Measurements from ENCODE around the gene FBXO41. TPM values are rescaled to one million over a fixed set of nuclear protein-coding genes. Genes with fewer than 3 reads are reported as not detected.

The FBXO41 gene
- total and polyA plus RNA-seq, 4 donors: 0.06 to 0.51 (median 0.38) TPM

DNA sequence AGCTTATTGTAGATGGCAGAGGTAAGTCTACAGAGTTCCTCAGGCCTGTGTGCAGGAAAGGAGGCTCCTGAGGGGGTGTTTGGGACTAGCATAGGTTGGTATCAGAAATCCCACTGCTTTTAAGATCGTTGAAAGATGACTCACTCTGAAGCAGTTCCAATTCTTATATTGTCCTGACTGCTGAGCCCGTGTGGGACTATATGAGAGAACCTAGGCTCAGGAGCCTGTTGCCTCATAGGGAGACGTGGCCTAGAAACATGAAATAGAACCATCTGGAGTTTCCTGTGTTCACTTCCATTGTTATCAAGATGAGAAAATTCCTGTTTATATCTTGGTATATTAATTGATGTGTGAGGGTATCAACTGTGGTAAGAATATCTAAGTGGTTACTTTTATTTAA lies 44.5 kb downstream of the FBXO41 start:
- H3K9ac ChIP-seq (ENCODE audit: low read depth in 1 of 2, low read length in 2 of 2): no peak overlapping the region
- TF ChIP-seq, protein P1, sequence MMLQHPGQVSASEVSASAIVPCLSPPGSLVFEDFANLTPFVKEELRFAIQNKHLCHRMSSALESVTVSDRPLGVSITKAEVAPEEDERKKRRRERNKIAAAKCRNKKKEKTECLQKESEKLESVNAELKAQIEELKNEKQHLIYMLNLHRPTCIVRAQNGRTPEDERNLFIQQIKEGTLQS (IDR thresholded peaks at IDR 0.05): no peak
- TF ChIP-seq, protein P2, sequence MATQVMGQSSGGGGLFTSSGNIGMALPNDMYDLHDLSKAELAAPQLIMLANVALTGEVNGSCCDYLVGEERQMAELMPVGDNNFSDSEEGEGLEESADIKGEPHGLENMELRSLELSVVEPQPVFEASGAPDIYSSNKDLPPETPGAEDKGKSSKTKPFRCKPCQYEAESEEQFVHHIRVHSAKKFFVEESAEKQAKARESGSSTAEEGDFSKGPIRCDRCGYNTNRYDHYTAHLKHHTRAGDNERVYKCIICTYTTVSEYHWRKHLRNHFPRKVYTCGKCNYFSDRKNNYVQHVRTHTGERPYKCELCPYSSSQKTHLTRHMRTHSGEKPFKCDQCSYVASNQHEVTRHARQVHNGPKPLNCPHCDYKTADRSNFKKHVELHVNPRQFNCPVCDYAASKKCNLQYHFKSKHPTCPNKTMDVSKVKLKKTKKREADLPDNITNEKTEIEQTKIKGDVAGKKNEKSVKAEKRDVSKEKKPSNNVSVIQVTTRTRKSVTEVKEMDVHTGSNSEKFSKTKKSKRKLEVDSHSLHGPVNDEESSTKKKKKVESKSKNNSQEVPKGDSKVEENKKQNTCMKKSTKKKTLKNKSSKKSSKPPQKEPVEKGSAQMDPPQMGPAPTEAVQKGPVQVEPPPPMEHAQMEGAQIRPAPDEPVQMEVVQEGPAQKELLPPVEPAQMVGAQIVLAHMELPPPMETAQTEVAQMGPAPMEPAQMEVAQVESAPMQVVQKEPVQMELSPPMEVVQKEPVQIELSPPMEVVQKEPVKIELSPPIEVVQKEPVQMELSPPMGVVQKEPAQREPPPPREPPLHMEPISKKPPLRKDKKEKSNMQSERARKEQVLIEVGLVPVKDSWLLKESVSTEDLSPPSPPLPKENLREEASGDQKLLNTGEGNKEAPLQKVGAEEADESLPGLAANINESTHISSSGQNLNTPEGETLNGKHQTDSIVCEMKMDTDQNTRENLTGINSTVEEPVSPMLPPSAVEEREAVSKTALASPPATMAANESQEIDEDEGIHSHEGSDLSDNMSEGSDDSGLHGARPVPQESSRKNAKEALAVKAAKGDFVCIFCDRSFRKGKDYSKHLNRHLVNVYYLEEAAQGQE (IDR thresholded peaks at IDR 0.05): no peak
- TF ChIP-seq FOXA2 (IDR thresholded peaks at IDR 0.05): no peak
- H3K4me1 ChIP-seq (ENCODE audit: control insufficient read depth in 4 of 4, insufficient read depth in 4 of 4, low read length in 3 of 4): peaks cover 2 to 15% (median 11%) of the 10 kb centered on the region in 4 donors
- no peaks in the 10 kb centered on the region for H3K27me3 ChIP-seq (ENCODE audit: control insufficient read depth in 4 of 4, insufficient read depth in 4 of 4, low read length in 3 of 4)
- peaks cover 8 to 37% (median 28%) of the 10 kb centered on the region in 4 donors for H3K36me3 ChIP-seq (ENCODE audit: control insufficient read depth in 4 of 4, insufficient read depth in 3 of 4, low read depth in 1 of 4, low read length in 3 of 4)
- H3K27ac ChIP-seq (ENCODE audit: low read depth in 1 of 2, low read length in 2 of 2): no peak overlapping the region
- no peak for DNase-seq (ENCODE audit: low spot score)
- no peaks in the 10 kb centered on the region for H3K9me3 ChIP-seq (ENCODE audit: control insufficient read depth in 4 of 4, low read length in 3 of 4)
- WGBS: 74% methylated on average over 3 of the region's 3 CpGs
- no peak overlapping the region for H3K4me3 ChIP-seq (ENCODE audit: low read depth in 1 of 3, low read length in 3 of 3)

DNA sequence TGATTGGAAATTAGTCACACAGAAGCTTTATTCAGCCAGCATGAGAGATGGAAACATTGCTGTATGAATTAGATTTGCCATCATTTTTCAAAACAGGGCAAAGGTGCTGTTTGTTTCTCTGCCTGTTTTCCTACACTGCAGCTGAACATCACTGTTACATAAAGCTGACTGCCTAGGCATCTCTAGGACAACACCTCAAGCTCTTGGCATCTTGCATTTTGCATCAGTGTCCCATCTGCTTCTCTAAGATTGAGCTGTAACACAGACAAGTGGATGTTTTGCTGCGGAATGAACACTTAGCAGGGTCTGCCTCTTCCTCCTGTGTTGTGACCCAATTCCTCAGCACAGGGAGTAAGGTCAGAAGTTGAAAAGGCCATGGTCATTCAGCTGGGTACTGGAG lies 45.3 kb downstream of the FBXO41 start:
- Histone ChIP-seq H3K9ac (ENCODE audit: low read depth in 1 of 2, low read length in 2 of 2) (no peak overlapping the region), H3K4me3 (ENCODE audit: low read depth in 1 of 3, low read length in 3 of 3) (no peak overlapping the region), H3K9me3 (ENCODE audit: control insufficient read depth in 4 of 4, low read length in 3 of 4) (no peaks in the 10 kb centered on the region), H3K27me3 (ENCODE audit: control insufficient read depth in 4 of 4, insufficient read depth in 4 of 4, low read length in 3 of 4) (no peaks in the 10 kb centered on the region), H3K36me3 (ENCODE audit: control insufficient read depth in 4 of 4, insufficient read depth in 3 of 4, low read depth in 1 of 4, low read length in 3 of 4) (peaks cover 2 to 29% (median 20%) of the 10 kb centered on the region in 4 donors), H3K27ac (ENCODE audit: low read depth in 1 of 2, low read length in 2 of 2) (no peak overlapping the region), H3K4me1 (ENCODE audit: control insufficient read depth in 4 of 4, insufficient read depth in 4 of 4, low read length in 3 of 4) (peaks cover 2 to 16% (median 12%) of the 10 kb centered on the region in 4 donors)
- DNase-seq (ENCODE audit: low spot score): no peak
- TF ChIP-seq, protein P3, sequence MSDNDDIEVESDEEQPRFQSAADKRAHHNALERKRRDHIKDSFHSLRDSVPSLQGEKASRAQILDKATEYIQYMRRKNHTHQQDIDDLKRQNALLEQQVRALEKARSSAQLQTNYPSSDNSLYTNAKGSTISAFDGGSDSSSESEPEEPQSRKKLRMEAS (IDR thresholded peaks at IDR 0.05): no peak
- TF ChIP-seq GABPA (IDR thresholded peaks at IDR 0.05 in 1 of 2, conservative IDR thresholded peaks at IDR 0.05 in 1 of 2) (no peak), NR2F2 (IDR thresholded peaks at IDR 0.05) (no peak), RXRA (IDR thresholded peaks at IDR 0.05) (no peak), HNF4A (conservative IDR thresholded peaks at IDR 0.05) (no peak), RAD21 (IDR thresholded peaks at IDR 0.05) (no peak), YY1 (IDR thresholded peaks at IDR 0.05) (no peak), FOXA1 (IDR thresholded peaks at IDR 0.05) (no peak), JUND (IDR thresholded peaks at IDR 0.05) (no peak), HNF4G (IDR thresholded peaks at IDR 0.05) (no peak), SP1 (IDR thresholded peaks at IDR 0.05) (no peak)
- TF ChIP-seq, protein P1 (IDR thresholded peaks at IDR 0.05): no peak
- WGBS: 80% methylated on average over 1 of the region's 1 CpG

DNA sequence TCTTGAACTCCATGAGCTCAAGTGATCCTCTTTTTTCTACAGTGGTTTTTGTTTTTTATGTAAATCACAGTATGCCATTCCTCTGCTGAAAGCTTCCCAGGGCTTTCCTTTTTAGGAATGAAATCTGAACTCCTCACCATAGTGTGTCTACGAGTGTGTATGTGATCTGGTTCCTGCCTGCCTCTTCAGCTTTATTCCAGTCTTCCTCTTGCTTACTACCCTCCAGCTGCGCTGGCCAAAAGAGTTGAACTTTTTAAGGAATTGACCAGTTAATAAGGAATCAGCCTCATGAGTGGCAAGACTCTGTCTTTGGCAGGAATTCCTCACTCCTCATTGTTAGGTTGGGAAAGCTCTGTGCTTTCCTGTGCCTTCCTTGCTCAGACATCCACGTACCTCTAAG lies 46.1 kb downstream of the FBXO41 start:
- H3K4me3 ChIP-seq (ENCODE audit: low read depth in 1 of 3, low read length in 3 of 3): no peak overlapping the region
- no peaks in the 10 kb centered on the region for H3K9me3 ChIP-seq (ENCODE audit: control insufficient read depth in 4 of 4, low read length in 3 of 4)
- 84% methylated on average over 3 of the region's 3 CpGs for WGBS
- DNase-seq (ENCODE audit: low spot score): no peak
- no peak overlapping the region for H3K9ac ChIP-seq (ENCODE audit: low read depth in 1 of 2, low read length in 2 of 2)
- peaks cover 2 to 20% (median 14%) of the 10 kb centered on the region in 4 donors for H3K4me1 ChIP-seq (ENCODE audit: control insufficient read depth in 4 of 4, insufficient read depth in 4 of 4, low read length in 3 of 4)
- no peak overlapping the region for H3K27ac ChIP-seq (ENCODE audit: low read depth in 1 of 2, low read length in 2 of 2)
- peaks cover 2 to 21% (median 13%) of the 10 kb centered on the region in 4 donors for H3K36me3 ChIP-seq (ENCODE audit: control insufficient read depth in 4 of 4, insufficient read depth in 3 of 4, low read depth in 1 of 4, low read length in 3 of 4)
- H3K27me3 ChIP-seq (ENCODE audit: control insufficient read depth in 4 of 4, insufficient read depth in 4 of 4, low read length in 3 of 4): no peaks in the 10 kb centered on the region
- TF ChIP-seq JUND (IDR thresholded peaks at IDR 0.05) (no peak), HNF4G (IDR thresholded peaks at IDR 0.05) (no peak), SP1 (IDR thresholded peaks at IDR 0.05) (no peak), YY1 (IDR thresholded peaks at IDR 0.05) (no peak), TAF1 (conservative IDR thresholded peaks at IDR 0.05) (no peak), NR2F2 (IDR thresholded peaks at IDR 0.05) (no peak), GABPA (IDR thresholded peaks at IDR 0.05 in 1 of 2, conservative IDR thresholded peaks at IDR 0.05 in 1 of 2) (no peak), FOXA2 (IDR thresholded peaks at IDR 0.05) (no peak), RXRA (IDR thresholded peaks at IDR 0.05) (no peak), RAD21 (IDR thresholded peaks at IDR 0.05) (no peak), FOXA1 (IDR thresholded peaks at IDR 0.05) (no peak), HNF4A (conservative IDR thresholded peaks at IDR 0.05) (no peak), EGR1 (IDR thresholded peaks at IDR 0.05; ENCODE audit: low read depth in 2 of 2) (no peak)
- TF ChIP-seq, protein P1 (IDR thresholded peaks at IDR 0.05): no peak
- TF ChIP-seq, protein P3 (IDR thresholded peaks at IDR 0.05): no peak
- TF ChIP-seq, protein P4, sequence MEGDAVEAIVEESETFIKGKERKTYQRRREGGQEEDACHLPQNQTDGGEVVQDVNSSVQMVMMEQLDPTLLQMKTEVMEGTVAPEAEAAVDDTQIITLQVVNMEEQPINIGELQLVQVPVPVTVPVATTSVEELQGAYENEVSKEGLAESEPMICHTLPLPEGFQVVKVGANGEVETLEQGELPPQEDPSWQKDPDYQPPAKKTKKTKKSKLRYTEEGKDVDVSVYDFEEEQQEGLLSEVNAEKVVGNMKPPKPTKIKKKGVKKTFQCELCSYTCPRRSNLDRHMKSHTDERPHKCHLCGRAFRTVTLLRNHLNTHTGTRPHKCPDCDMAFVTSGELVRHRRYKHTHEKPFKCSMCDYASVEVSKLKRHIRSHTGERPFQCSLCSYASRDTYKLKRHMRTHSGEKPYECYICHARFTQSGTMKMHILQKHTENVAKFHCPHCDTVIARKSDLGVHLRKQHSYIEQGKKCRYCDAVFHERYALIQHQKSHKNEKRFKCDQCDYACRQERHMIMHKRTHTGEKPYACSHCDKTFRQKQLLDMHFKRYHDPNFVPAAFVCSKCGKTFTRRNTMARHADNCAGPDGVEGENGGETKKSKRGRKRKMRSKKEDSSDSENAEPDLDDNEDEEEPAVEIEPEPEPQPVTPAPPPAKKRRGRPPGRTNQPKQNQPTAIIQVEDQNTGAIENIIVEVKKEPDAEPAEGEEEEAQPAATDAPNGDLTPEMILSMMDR (IDR thresholded peaks at IDR 0.05; ENCODE audit: low read depth, low read length, missing input control): no peak

Data from liver (tissue), 9 donors.